Fibroblast of lung (primary cell): Measurements from ENCODE around the gene MXI1.
"Not testable (repeated sequence)": the region's sequence is repeated elsewhere in the genome, so short reads cannot be mapped to it uniquely, and the experiment has no call there.

Source experiments
- CTCF ChIP-seq, 2 donors: IDR thresholded peaks in 1 of 2; conservative IDR thresholded peaks in 1 of 2; 1 replicate in 1 of 2; 2 replicates in 1 of 2; pipeline ENCODE4 v1.5.1; 2011 to 2012; ENCODE audit warnings: low read length in 2 of 2, control low read depth in 1 of 2, inconsistent platforms in 1 of 2, low read depth in 1 of 2, mild to moderate bottlenecking in 1 of 2
- EZH2 ChIP-seq: IDR thresholded peaks from 2 replicates; pipeline ENCODE4 v1.5.1; 2012; ENCODE audit warnings: low read length, control low read depth, mild to moderate bottlenecking; ENCODE audit errors: missing control alignments

- TF ChIP-seq CTCF (conservative IDR thresholded peaks at IDR 0.05 in 1 of 2, IDR thresholded peaks at IDR 0.05 in 1 of 2; ENCODE audit: low read depth in 1 of 2, low read length in 2 of 2); EZH2: not testable (repeated sequence)
Measured at GRCh38 chr10:110185646-110186182, 21.7 kb upstream of the MXI1 start.
